ENCODE measurements around the gene MVB12B. TPM values are rescaled to one million over a fixed set of nuclear protein-coding genes. Genes with fewer than 3 reads are reported as not detected.
"Not testable (repeated sequence)": the region's sequence is repeated elsewhere in the genome, so short reads cannot be mapped to it uniquely, and the experiment has no call there.

The MVB12B gene
- polyA plus RNA-seq: 1 to 10 TPM; 1.9 to 6.2 (median 4.7) TPM

GRCh38 chr9:126326228-126327005 is at the start of gene MVB12B:
TSS of gene MVB12B (plus strand) at chr9:126326829. CDS start at chr9:126326930, 101 bp downstream.
- H3K27ac ChIP-seq (ENCODE audit: low read depth, low read length): no peak within 1 kb of the TSS
- 3 to 15% (median 4%) methylated on average over 30 to 88 of the region's 94 CpGs for WGBS, 3 donors

- no peak overlapping the region for H3K27ac ChIP-seq (ENCODE audit: low read depth, low read length)
- WGBS, 3 donors: 92 to 95% (median 92%) methylated on average over 9 of the region's 9 CpGs
Observed at GRCh38 chr9:126283799-126284465, 42.7 kb upstream of the MVB12B start.

- H3K27ac ChIP-seq (ENCODE audit: low read depth, low read length): not testable (repeated sequence)
- 72 to 81% (median 79%) methylated on average over 2 of the region's 2 CpGs for WGBS, 3 donors
Observed at GRCh38 chr9:126285652-126286051, 41.0 kb upstream of the MVB12B start.

GRCh38 chr9:126287166-126287866 is 39.3 kb upstream of the MVB12B start:
- 62 to 88% (median 77%) methylated on average over 6 of the region's 6 CpGs for WGBS, 3 donors
- H3K27ac ChIP-seq (ENCODE audit: low read depth, low read length): no peak overlapping the region

GRCh38 chr9:126290871-126291270 is 35.8 kb upstream of the MVB12B start:
- WGBS, 3 donors: 67 to 74% (median 69%) methylated on average over 9 of the region's 9 CpGs
- no peak overlapping the region for H3K27ac ChIP-seq (ENCODE audit: low read depth, low read length)

GRCh38 chr9:126291925-126292324 is 34.7 kb upstream of the MVB12B start:
- 88 to 95% (median 93%) methylated on average over 4 of the region's 4 CpGs for WGBS, 3 donors
- no peak overlapping the region for H3K27ac ChIP-seq (ENCODE audit: low read depth, low read length)

GRCh38 chr9:126292736-126293521 is 33.7 kb upstream of the MVB12B start:
- 77 to 88% (median 82%) methylated on average over 16 of the region's 16 CpGs for WGBS, 3 donors
- no peak overlapping the region for H3K27ac ChIP-seq (ENCODE audit: low read depth, low read length)

- no peak overlapping the region for H3K27ac ChIP-seq (ENCODE audit: low read depth, low read length)
- WGBS, 3 donors: 65 to 72% (median 72%) methylated on average over 9 of the region's 9 CpGs
Observed at GRCh38 chr9:126293522-126293889, 33.1 kb upstream of the MVB12B start.

- 61 to 76% (median 72%) methylated on average over 15 of the region's 15 CpGs for WGBS, 3 donors
Observed at GRCh38 chr9:126294331-126295081, 32.1 kb upstream of the MVB12B start.

GRCh38 chr9:126295082-126295477 is 31.5 kb upstream of the MVB12B start:
- 64 to 87% (median 83%) methylated on average over 5 of the region's 5 CpGs for WGBS, 3 donors
- no peak overlapping the region for H3K27ac ChIP-seq (ENCODE audit: low read depth, low read length)

More at GRCh38 chr9:126294331-126295081, 32.1 kb upstream of the MVB12B start:
- no peak overlapping the region for H3K27ac ChIP-seq (ENCODE audit: low read depth, low read length)

- no peak overlapping the region for H3K27ac ChIP-seq (ENCODE audit: low read depth, low read length)
- WGBS, 3 donors: 89 to 100% (median 96%) methylated on average over 1 of the region's 1 CpG
Observed at GRCh38 chr9:126295516-126295915, 31.1 kb upstream of the MVB12B start.

- H3K27ac ChIP-seq (ENCODE audit: low read depth, low read length): no peak overlapping the region
- WGBS, 3 donors: 73 to 86% (median 83%) methylated on average over 16 to 17 of the region's 17 CpGs
Observed at GRCh38 chr9:126295936-126296600, 30.6 kb upstream of the MVB12B start.

- no peak overlapping the region for H3K27ac ChIP-seq (ENCODE audit: low read depth, low read length)
- WGBS, 3 donors: 81 to 93% (median 88%) methylated on average over 6 of the region's 6 CpGs
Observed at GRCh38 chr9:126296687-126297086, 29.9 kb upstream of the MVB12B start.

- 62 to 85% (median 83%) methylated on average over 7 of the region's 7 CpGs for WGBS, 3 donors
- H3K27ac ChIP-seq (ENCODE audit: low read depth, low read length): no peak overlapping the region
Observed at GRCh38 chr9:126297661-126298060, 29.0 kb upstream of the MVB12B start.

GRCh38 chr9:126298063-126298801 is 28.4 kb upstream of the MVB12B start:
- H3K27ac ChIP-seq (ENCODE audit: low read depth, low read length): no peak overlapping the region

GRCh38 chr9:126299706-126300276 is 26.8 kb upstream of the MVB12B start:
- WGBS, 3 donors: 74 to 77% (median 76%) methylated on average over 7 of the region's 7 CpGs
- H3K27ac ChIP-seq (ENCODE audit: low read depth, low read length): no peak overlapping the region

More at GRCh38 chr9:126298063-126298801, 28.4 kb upstream of the MVB12B start:
- 59 to 64% (median 64%) methylated on average over 27 of the region's 27 CpGs for WGBS, 3 donors

Data from adipose tissue (tissue), 3 donors.